ENCODE data around the gene EIF4E.

The EIF4E gene, protein sequence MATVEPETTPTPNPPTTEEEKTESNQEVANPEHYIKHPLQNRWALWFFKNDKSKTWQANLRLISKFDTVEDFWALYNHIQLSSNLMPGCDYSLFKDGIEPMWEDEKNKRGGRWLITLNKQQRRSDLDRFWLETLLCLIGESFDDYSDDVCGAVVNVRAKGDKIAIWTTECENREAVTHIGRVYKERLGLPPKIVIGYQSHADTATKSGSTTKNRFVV

DNA sequence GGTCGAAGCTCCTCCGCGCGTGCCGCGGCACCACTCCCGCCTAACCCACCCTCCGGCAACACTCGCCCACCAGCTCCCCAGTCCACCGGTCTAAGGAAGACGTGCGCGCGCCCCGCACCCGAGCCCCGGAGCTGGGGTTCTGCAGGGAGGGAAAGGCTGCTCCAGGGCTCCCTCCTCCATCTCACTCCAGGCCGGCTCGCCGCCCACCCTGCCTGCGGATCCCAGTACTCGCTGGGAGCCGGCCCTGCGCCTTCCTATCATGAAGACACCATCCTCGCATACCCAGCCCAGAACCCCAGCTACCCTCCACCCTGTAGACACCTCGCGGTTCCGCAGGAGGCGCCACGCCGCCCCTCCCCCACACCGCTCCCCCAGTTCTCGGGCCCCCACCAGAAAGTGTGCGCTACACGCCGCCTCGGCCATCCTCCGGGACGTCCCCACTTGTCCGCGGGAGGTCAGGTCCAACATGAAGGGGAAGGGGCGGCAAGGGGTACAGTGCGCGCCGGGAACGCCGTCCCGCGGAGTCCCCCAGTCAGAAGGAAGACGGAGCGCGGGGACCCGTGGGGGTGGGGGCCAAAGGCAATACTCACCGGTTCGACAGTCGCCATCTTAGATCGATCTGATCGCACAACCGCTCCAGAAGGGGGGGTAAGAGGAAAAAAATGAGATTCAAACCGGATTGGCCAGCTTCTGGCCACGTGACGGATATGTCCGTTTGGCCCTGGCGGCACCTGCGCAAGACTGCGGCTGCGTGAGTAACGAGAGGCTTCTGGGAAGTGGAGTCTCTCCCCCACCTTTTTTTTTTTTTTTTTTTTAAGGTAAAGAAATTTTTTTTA, at the start of gene EIF4E:
Gene EIF4E (minus strand): TSS at position 629 of the 836 bp plus-strand sequence. CDS start 21 bp downstream, at position 608.
- TF ChIP-seq, protein P1, sequence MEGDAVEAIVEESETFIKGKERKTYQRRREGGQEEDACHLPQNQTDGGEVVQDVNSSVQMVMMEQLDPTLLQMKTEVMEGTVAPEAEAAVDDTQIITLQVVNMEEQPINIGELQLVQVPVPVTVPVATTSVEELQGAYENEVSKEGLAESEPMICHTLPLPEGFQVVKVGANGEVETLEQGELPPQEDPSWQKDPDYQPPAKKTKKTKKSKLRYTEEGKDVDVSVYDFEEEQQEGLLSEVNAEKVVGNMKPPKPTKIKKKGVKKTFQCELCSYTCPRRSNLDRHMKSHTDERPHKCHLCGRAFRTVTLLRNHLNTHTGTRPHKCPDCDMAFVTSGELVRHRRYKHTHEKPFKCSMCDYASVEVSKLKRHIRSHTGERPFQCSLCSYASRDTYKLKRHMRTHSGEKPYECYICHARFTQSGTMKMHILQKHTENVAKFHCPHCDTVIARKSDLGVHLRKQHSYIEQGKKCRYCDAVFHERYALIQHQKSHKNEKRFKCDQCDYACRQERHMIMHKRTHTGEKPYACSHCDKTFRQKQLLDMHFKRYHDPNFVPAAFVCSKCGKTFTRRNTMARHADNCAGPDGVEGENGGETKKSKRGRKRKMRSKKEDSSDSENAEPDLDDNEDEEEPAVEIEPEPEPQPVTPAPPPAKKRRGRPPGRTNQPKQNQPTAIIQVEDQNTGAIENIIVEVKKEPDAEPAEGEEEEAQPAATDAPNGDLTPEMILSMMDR (IDR thresholded peaks at IDR 0.05; ENCODE audit: extremely low read depth, missing control alignments), result peak; percentile 30
- DNase-seq (ENCODE audit: low spot score), result peak; percentile 91

DNA sequence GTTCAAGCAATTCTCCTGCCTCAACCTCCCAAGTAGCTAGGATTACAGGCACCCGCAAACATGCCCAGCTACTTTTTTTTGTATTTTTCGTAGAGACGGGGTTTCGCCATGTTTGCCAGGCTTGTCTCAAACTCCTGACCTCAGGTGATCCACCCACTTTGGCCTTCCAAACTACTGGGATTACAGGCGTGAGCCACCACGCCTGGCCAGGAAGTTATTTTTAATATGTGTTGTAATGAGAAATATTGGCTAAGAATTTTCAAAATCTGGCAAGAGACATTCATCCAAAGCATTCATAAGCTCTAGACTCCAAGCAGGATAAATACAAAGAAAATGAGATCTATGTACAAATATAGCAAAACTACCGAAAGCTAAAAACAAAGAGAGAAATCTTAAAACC, 48.6 kb upstream of the EIF4E start:
- TF ChIP-seq, protein P1 (IDR thresholded peaks at IDR 0.05; ENCODE audit: extremely low read depth, missing control alignments), result no peak
- no peak for DNase-seq (ENCODE audit: low spot score)

DNA sequence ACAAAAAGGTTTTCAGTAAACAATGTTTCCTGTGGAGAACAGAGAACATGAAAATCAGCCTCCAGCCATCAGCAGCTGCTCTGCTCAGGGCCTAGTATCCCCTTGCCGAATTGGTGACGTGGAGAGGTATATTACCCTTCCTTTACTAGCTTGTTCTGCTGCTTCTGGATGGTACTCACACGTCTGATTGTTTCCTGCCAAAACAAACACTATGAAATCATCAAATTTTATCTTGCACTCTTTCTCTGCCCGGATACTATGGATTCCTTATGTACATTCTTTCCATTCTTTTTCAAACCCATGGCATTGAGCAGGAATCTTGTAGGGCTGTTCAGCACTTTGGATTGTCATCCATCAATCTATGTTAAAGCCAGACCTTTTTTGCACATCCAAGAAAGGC, 47.8 kb upstream of the EIF4E start:
- DNase-seq (ENCODE audit: low spot score), result no peak
- TF ChIP-seq, protein P1 (IDR thresholded peaks at IDR 0.05; ENCODE audit: extremely low read depth, missing control alignments), result no peak

DNA sequence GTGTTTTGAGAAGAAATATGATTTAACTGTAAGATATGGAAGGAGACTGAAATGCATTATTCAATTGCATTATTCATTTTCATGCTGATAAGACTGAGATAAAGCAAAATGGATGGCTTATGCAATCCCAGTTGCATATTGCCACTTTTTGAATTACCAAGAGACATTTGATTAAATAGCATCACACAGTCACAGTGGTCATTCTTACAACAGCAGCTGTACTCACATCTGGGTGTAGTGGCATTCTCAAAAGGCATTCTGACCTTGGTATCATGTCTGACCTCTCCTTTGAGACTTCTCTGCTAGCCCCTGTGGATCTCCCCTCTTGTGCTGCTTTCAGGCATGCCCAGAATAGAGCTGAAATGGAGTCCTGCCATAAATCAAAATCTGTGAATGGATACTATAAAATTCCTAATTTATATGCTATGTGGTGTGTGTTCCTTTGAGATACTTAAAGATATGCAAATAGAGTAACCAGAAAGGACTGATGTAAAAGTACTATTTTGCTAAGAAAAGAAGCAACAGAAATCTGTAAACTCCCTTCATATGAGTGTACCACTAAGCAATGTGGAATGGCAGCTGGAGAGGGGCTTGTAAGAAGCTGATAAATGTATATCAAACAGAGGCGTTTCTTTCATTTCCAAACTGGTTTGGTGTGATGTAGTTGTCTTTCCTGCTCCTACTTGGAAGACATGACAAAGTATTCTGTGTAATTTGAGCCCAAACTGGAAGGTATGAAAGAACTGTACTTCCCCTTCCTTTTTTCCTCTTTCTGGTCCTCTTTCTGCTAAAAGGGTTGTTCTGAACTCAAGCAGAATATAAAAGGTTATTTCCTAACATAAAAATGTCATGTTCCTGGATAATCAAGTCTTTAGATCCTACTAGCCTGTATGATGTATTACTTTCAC, 41.2 kb upstream of the EIF4E start:
- no peak for DNase-seq (ENCODE audit: low spot score)
- TF ChIP-seq, protein P1 (IDR thresholded peaks at IDR 0.05; ENCODE audit: extremely low read depth, missing control alignments), result no peak

DNA sequence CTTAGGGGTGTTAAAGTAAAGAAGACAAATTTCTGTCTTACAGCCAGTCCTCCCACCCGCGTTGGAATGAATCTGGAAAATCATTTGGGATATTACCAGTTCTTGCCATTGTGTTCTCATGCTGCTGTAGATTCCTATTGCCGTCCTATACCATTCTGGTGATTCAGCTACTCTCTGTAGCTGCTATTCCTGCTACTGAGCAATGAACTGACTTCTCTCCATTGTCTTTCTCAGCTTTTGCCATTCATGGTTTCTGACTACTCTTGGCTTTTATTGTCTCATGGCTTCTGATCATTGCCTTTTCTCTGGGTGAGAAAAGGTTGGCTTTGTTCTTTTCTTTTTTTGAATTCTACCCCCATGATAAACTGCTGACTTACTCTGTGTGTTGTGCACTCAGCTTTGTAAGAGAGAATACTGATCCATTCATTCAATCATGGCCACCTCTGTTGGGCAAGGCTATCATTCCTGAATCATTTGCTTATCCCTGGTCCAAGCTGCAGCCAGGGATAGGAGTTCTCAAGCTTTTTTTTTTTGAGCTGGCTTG, 38.9 kb upstream of the EIF4E start:
- TF ChIP-seq, protein P1 (IDR thresholded peaks at IDR 0.05; ENCODE audit: extremely low read depth, missing control alignments), result no peak
- DNase-seq (ENCODE audit: low spot score), result no peak

DNA sequence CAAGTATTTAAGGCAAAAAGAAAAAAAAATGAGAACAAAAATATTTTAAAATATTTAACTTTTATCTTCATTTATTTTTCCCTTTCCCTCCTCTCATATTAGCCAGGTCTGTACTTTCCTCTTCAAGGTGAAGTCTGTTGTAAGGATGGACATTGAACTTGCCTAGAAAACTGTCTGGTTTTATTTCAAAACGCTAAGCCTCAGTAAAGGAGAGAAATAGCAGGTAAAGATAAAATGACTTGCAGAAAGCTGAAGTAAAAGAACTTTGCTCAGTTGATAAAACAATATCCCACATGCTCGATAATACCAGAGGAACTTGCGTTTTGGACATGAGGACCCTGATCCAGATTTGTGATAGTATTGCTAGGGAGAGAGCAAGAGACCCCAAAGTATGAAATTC, 38.0 kb upstream of the EIF4E start:
- TF ChIP-seq, protein P1 (IDR thresholded peaks at IDR 0.05; ENCODE audit: extremely low read depth, missing control alignments), result no peak
- no peak for DNase-seq (ENCODE audit: low spot score)
